ENCODE data around the gene SHROOM3.

The SHROOM3 gene

DNA sequence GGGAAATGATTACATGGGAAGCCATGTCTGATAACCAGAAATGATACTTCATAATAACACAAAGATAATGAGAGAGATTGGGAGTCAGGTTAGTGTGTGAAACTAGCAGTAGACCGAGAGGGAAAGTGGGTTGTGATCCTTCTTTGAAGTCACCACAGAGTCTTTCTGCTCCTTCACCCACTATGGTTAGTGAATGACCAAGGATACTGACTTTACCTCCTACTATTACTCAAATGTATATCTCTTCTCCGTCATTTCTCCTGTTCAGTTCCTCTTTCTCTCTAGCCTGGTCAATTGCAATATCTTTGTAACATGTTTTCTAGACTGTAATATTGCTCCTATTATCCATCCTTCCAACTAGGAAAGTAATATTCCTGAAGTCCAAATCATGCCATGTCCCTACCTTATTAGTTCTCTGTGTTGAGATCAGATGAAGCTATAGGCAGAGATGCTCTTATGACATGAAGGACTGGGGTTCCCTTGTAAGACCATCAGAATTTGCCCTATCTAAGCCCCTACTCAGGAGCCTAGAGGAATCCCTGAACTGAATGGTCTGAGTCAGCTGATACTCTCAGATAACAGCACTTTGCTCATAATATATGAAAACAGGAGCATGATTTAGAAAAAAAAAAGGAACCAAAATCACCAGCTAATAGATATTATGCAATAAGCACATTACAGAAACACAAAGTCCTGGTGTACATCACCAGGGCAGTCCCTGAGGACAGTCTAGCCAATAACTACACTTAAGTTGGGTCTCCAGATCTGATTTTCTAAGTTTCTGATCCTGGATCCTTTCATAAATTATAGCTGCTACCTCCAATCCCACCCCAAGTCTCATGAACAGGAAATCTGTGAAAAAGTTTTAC is 81.2 kb downstream of the SHROOM3 start:
- TF ChIP-seq, protein P1, sequence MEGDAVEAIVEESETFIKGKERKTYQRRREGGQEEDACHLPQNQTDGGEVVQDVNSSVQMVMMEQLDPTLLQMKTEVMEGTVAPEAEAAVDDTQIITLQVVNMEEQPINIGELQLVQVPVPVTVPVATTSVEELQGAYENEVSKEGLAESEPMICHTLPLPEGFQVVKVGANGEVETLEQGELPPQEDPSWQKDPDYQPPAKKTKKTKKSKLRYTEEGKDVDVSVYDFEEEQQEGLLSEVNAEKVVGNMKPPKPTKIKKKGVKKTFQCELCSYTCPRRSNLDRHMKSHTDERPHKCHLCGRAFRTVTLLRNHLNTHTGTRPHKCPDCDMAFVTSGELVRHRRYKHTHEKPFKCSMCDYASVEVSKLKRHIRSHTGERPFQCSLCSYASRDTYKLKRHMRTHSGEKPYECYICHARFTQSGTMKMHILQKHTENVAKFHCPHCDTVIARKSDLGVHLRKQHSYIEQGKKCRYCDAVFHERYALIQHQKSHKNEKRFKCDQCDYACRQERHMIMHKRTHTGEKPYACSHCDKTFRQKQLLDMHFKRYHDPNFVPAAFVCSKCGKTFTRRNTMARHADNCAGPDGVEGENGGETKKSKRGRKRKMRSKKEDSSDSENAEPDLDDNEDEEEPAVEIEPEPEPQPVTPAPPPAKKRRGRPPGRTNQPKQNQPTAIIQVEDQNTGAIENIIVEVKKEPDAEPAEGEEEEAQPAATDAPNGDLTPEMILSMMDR (IDR thresholded peaks at IDR 0.05; ENCODE audit: insufficient read depth, low read depth, low read length, missing control alignments) = no peak
- no peak overlapping the region for H3K4me3 ChIP-seq (ENCODE audit: low read depth, low read length)
- DNase-seq (ENCODE audit: low read depth) = peak; percentile 82

DNA sequence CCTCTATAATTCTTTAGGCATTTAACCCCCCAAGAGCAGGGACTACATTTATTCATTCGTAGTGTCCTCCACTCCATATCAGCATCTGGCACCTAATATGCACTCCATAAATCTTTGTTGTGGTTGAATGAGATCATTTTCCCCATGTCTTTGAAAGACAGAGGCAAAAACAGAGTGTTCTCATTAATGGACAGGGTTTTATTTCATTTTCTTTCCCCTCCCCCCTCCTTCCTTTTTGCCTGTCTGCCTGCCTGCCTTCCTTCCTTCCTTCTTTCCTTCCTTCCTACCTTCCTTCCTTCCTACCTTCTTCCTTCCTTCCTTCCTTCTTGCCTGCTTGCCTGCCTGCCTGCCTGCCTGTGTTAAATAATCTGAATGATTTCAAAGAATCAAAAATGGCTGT is 83.2 kb downstream of the SHROOM3 start:
- DNase-seq (ENCODE audit: low read depth) = no peak
- TF ChIP-seq, protein P1 (IDR thresholded peaks at IDR 0.05; ENCODE audit: insufficient read depth, low read depth, low read length, missing control alignments) = no peak
- no peak overlapping the region for H3K4me3 ChIP-seq (ENCODE audit: low read depth, low read length)

DNA sequence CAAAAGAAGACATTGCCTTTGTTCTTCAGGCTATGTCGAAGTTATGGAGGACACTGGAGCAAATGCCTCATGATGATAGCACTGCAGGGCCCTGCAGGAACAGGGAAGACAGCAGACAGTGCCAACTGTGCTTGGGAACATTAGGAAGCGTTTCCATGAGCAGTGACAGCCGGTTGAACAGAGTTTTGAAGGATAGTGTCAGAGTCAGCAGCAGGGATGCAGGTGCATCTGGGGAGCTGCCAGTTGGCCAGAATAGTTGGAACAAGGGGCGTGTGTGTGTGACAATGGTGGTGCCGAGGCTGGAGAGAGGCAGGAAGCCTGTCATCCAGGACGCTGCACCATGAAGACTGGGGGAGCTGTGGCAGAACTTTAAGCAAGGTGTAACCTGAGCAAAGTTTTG is 88.6 kb downstream of the SHROOM3 start:
- TF ChIP-seq, protein P1 (IDR thresholded peaks at IDR 0.05; ENCODE audit: insufficient read depth, low read depth, low read length, missing control alignments) = no peak
- no peak for DNase-seq (ENCODE audit: low read depth)
- no peak overlapping the region for H3K4me3 ChIP-seq (ENCODE audit: low read depth, low read length)

DNA sequence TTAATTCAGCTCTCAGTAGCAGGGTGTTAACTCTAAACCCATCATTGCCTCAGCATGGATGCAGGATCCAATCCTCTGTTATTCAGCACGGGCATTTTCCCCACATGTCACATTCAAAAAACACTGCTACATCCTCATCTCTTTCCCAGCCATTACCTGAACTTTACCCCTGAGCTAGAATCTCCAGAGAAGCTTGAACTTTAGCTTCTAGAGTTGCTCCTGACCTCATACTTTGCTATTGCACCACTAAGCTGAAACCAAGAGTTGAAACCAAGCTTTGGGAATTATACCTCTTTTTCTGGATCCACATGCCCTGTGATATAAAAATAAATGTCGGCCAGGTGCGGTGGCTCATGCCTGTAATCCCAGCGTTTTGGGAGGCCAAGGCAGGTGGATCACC is 90.7 kb downstream of the SHROOM3 start:
- TF ChIP-seq, protein P1 (IDR thresholded peaks at IDR 0.05; ENCODE audit: insufficient read depth, low read depth, low read length, missing control alignments) = no peak
- H3K4me3 ChIP-seq (ENCODE audit: low read depth, low read length) = no peak overlapping the region
- no peak for DNase-seq (ENCODE audit: low read depth)

DNA sequence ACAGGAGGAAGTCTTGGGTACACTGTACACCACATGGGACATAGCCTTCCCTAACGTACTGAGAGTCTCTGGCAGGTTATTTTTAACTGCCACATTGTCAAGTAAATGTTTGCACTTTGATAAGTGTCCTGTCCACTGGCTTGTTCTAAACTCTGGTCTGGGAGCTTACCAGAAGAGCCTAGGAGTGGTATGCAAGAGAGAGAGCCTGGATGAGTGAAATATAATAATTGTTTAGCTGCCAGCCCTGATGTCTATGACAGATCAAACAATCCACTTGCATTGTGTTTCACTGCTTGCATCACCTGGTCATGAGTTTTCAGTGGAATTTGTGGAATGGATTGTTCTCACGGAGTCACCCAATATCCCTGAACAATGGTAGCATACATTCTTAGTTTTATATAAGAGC is 91.6 kb downstream of the SHROOM3 start:
- TF ChIP-seq, protein P1 (IDR thresholded peaks at IDR 0.05; ENCODE audit: insufficient read depth, low read depth, low read length, missing control alignments) = no peak
- DNase-seq (ENCODE audit: low read depth) = no peak

DNA sequence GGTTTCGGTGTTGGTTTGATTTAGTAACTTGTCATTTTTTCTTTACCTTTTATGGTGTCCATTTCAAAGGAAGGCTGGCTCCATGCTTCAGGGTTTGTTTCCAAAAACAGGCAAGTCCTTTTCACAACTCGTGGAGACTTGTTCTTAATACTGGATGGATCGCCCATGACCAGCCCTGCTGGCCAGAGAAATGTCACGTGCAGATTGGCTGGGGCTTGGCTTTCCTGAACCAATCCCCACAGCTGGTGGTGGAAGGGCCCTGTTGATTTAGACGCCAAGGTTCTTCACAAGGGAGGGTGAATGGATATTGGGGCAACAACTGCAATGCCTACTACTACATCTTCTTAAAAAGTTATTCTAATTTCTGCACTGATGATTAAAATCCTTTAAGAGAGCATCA is 92.6 kb downstream of the SHROOM3 start:
- TF ChIP-seq, protein P1 (IDR thresholded peaks at IDR 0.05; ENCODE audit: insufficient read depth, low read depth, low read length, missing control alignments) = no peak
- no peak overlapping the region for H3K4me3 ChIP-seq (ENCODE audit: low read depth, low read length)
- no peak for DNase-seq (ENCODE audit: low read depth)

More for the DNA sequence above, 91.6 kb downstream of the SHROOM3 start:
- no peak overlapping the region for H3K4me3 ChIP-seq (ENCODE audit: low read depth, low read length)

DNA sequence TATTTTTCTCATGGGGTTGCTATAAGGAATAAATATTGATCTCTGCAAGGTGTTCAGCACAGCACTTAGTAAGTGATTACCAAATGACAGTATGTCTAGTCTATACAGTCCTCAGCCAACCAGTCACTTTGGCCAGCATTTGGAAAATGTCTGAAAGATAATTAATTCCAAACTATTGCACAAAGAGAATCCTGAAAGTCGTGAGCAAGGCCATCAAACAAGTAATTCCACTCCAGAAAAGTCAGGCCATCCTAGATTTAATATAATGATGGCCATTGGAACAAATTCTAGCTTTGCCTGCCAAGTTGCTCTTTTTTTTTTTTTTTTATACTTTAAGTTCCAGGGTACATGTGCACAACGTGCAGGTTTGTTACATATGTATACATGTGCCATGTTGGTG is 96.6 kb downstream of the SHROOM3 start:
- H3K4me3 ChIP-seq (ENCODE audit: low read depth, low read length) = no peak overlapping the region
- TF ChIP-seq, protein P1 (IDR thresholded peaks at IDR 0.05; ENCODE audit: insufficient read depth, low read depth, low read length, missing control alignments) = no peak
- DNase-seq (ENCODE audit: low read depth) = no peak
